GM19240 (cell line): Measurements from ENCODE around the gene HOXC4.
A peak's percentile ranks its signal among the peaks of the same experiment; 100 is the strongest.
"Not testable (repeated sequence)": the region's sequence is repeated elsewhere in the genome, so short reads cannot be mapped to it uniquely, and the experiment has no call there.

Experiments
- DNase-seq: peaks from one replicate; pipeline ENCODE4 v3.0.0; 2011; ENCODE audit warnings: low spot score; ENCODE audit not compliant: insufficient read length

Gene HOXC4

DNA sequence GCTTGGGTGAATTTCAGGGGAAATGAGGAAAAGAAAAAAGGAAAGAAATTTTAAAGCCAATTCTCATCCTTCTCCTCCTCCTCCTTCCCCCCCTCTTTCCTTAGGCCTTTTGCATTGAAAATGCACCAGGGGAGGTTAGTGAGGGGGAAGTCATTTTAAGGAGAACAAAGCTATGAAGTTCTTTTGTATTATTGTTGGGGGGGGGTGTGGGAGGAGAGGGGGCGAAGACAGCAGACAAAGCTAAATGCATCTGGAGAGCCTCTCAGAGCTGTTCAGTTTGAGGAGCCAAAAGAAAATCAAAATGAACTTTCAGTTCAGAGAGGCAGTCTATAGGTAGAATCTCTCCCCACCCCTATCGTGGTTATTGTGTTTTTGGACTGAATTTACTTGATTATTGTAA, 1.9 kb downstream of the HOXC4 start:
- DNase-seq, result no peak

- DNase-seq, result no peak
Observed at GRCh38 chr12:54056110-54056509, 2.5 kb downstream of the HOXC4 start.

- DNase-seq, result no peak
Observed at GRCh38 chr12:54058128-54058768, 4.6 kb downstream of the HOXC4 start.

GRCh38 chr12:54059668-54060067, 6.0 kb downstream of the HOXC4 start:
- no peak for DNase-seq

GRCh38 chr12:54060174-54060974, 6.7 kb downstream of the HOXC4 start:
- DNase-seq, result no peak

DNA sequence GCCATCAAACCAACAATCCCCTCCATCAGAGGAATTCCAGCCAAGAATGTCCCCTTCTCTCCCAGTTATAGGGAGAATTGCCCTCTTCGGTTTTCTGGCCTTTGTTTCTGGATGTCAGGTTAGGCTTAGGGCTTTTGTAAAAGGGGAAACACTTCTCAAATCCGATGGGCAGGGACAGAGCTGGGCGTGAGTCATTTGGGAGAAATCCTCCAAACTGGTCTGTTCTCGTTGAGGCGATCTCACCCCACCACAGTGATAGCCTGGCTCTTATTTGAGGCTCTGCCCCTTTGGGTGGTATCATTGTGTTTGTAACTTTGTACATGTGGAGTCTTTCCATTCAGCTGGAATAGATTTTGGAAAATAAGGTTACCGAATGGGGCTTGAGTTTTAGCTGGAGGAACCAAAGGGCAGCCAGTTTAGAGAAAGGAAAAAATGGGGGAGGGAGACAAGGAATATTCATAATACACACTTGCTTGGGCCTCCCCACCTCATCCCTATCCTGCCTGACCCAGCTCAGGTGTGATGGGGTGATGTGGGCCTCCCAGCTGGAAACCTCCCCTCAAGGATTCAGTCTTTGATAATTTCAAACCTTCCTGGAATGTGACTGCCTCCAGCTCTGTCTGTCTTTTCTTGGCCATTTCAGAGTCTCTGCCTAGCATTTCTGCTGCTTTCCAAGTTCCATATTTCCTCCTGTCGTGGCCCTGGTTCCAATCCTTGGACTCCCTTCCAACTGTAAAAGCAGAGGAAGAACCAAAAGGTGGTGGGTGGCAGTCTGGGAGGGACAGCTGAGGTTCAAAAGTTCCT, 7.5 kb downstream of the HOXC4 start:
- DNase-seq, result no peak

GRCh38 chr12:54065677-54066076, 12.0 kb downstream of the HOXC4 start:
- no peak for DNase-seq

DNA sequence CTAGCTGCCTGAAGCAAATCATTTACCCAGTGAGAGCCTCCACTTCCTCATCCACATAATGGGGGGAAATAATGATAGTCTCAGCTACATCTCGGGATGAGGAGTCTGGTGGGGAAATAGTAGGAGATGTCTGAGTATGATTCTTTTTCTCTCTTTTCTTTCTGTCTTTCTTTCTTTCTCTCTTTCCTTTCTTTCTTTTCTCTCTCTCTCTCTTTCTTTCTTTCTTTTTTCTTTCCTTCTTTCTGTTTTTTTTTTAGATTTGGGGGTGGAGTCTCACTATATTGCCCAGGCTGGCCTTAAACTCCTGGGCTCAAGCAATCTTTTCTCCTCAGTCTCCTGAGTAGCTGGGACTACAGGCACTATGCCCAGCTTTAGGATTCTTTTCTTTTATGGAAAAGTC, 12.8 kb downstream of the HOXC4 start:
- DNase-seq, result no peak

DNA sequence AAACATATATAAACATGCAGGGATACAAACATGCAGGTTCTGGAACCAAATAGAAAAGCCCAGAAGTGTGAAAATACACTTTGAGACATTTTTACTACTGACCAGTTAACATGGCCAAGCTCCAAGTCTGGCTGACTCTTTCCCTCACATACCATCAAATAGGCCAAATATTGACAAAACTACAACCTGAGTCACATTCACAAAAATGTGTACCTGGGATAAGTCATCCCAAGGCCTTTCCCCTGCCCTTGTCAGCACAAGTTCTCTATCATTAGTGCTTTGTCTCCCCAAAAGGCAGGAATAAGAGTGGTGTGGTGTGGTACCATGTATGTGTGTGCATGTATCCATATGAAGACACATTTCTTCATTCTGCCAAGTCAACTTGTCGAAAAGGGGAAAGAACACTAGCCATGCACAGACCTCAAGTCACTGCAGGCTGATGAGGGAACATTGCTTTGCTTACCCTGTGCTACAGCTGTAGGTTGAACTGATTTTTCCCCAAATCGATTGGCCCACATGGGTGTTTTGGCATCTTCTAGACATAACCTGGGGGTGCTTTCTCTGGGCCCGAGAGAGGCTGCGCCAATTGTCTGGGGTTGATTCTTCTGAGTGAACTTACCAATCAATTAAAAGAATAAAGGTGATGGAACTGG, 14.9 kb downstream of the HOXC4 start:
- no peak for DNase-seq

- DNase-seq, result no peak
Observed at GRCh38 chr12:54071942-54072341, 18.3 kb downstream of the HOXC4 start.

- no peak for DNase-seq
Observed at GRCh38 chr12:54074308-54074707, 20.7 kb downstream of the HOXC4 start.

GRCh38 chr12:54075409-54075808, 21.8 kb downstream of the HOXC4 start:
- DNase-seq, result no peak

GRCh38 chr12:54075974-54076373, 22.3 kb downstream of the HOXC4 start:
- no peak for DNase-seq

DNA sequence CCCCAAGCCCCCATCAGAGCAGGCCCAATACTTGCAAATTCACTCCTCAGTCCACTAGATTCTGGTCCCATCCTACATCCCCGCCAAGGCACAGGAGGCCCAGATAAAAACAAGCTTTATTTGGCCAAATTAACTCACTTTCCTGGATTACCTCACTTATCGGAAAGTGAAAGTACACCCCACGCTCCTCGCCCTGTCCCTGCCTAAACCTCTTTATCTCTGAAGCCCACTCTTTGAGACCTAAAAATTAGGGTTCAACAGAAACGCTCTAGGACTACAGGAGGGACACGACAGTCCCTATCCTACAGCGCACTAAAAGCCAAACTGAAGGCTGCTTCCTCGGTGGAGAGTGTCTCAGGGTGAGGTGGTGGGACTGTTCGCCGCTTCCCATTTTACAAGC, 24.2 kb downstream of the HOXC4 start:
- DNase-seq, result not testable (repeated sequence)

DNA sequence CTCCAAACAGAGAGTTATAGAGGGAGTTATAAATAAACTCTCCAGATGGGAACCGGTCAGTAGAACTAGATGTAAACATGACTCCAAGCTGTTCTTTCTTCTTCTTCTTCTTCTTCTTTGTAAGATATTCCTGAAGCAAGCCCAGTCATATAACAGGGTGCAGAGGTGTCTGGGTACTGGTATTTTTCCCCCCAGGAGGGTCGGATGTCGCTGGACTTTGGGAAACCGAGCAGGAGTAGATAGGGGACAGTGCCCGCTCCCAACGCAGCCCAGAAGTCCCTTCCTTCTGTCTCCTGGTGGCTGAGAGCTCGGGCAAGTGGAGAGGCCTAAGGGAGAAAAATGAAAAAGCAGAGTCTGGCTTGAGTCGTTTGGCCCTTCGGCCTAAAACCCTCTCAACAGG, 25.5 kb downstream of the HOXC4 start:
- not testable (repeated sequence) for DNase-seq

GRCh38 chr12:54080008-54080924, 26.6 kb downstream of the HOXC4 start:
- DNase-seq, result not testable (repeated sequence)

GRCh38 chr12:54081053-54081514, 27.4 kb downstream of the HOXC4 start:
- DNase-seq, result peak; percentile 38

GRCh38 chr12:54081581-54082396, 28.2 kb downstream of the HOXC4 start:
- not testable (repeated sequence) for DNase-seq

DNA sequence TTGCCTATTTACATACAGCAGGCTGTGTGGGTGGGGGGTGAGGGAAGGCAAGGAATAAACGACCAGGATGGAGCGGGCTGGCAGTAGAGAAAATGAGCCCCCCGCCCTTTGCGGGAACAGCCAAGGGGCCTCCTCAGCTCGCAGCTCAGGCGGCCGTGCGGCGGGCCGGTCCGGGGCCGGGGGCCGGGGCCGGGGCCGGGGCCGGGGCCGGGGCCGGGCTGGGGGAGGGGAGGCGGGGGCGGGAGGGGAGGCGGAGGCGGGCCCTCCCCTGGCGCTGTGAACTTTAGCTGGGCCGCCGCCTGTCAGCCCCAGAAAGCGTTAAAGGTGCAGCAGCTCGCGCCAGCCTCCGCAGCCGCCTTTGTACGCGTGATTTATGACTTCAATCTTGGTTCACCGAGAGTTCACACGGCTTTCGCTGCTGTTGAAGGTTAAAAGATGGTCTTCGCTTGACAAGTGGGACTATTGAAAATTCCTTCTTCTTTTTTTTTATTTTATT, 28.8 kb downstream of the HOXC4 start:
- DNase-seq, result no peak
